Ovary (tissue), 9 donors: ENCODE results near the gene GALNT4. TPM values are rescaled to one million over a fixed set of nuclear protein-coding genes. Genes with fewer than 3 reads are reported as not detected.

ENCODE experiments used
- DNase-seq, 5 donors: peaks; one replicate each; pipeline ENCODE4 v3.0.0-alpha.2; 2019 to 2020
- H3K27ac ChIP-seq, 2 donors: fragments of 200-600 bp; one replicate each; pipeline versions ENCODE4 v1.5.1 to v1.8.0; 2019 to 2022
- H3K27me3 ChIP-seq: fragments of 200-600 bp; one replicate; pipeline ENCODE4 v1.8.0; 2022
- H3K36me3 ChIP-seq: fragments of 200-600 bp; sonication (generic); one replicate; pipeline ENCODE4 v1.5.1; 2019
- H3K4me1 ChIP-seq: one replicate; pipeline ENCODE4 v1.8.1; 2013; ENCODE audit warnings: mild to moderate bottlenecking, moderate library complexity; ENCODE audit not compliant: insufficient read depth
- H3K4me3 ChIP-seq: fragments of 200-600 bp; sonication (generic); one replicate; pipeline ENCODE4 v1.5.1; 2017
- H3K9me3 ChIP-seq, 2 donors: fragments of 200-600 bp in 1 of 2; sonication (generic) in 1 of 2; one replicate each; pipeline versions ENCODE4 v1.5.1 to v1.8.1; 2013 to 2019; ENCODE audit warnings: mild to moderate bottlenecking in 1 of 2, moderate library complexity in 1 of 2
- CTCF ChIP-seq, 3 donors: fragments of 450-650 bp in 2 of 3; fragments of 200-600 bp in 1 of 3; IDR thresholded peaks; one replicate each; pipeline versions ENCODE4 v1.5.1 to v1.8.0; 2016 to 2022; ENCODE audit warnings: antibody characterized with exemption in 3 of 3, mild to moderate bottlenecking in 1 of 3
- EP300 ChIP-seq: sonication (generic); formaldehyde crosslinking; IDR thresholded peaks from one replicate; pipeline ENCODE4 v1.6.1; 2017; ENCODE audit warnings: antibody characterized with exemption
- POLR2A ChIP-seq: fragments of 450-650 bp; IDR thresholded peaks from one replicate; pipeline ENCODE4 v1.6.1; 2017; ENCODE audit warnings: antibody characterized with exemption, mild to moderate bottlenecking, moderate library complexity
- WGBS, 3 donors: extraction: QIAGEN DNeasy Blood & Tissue Kit in 1 of 3; methylation state at CpG; one replicate each; pipeline versions ENCODE4 v1.1.5 to v1.1.7; 2013 to 2017; 5-methylcytosine and 5-hydroxymethylcytosine counted together
- intact Hi-C, 4 donors: fragments of 100-400 bp; cut with DNase I; formaldehyde crosslinking; loops; one replicate each; pipeline versions ENCODE4 v1.11.0 to v1.15.1; 2022 to 2023
- polyA plus RNA-seq, 2 donors: library from polyadenylated mRNA; stranded (reverse); fragments of 200-250 nt in 1 of 2; fragments of 350-450 nt in 1 of 2; fragmentation: Illumina TruSeq in 1 of 2; extraction: RNeasy Lipid Tissue Mini Kit (QIAGEN cat#74804) in 1 of 2; gene quantifications; one replicate each; pipeline ENCODE4 v1.2.3, GENCODE V29; 2013 to 2014
- total RNA-seq, 7 donors: library from RNA; depleted of rRNA in 2 of 7; stranded (reverse); fragments of >200 nt in 2 of 7; fragmentation: NEBNext Ultra II Directional in 3 of 7; extraction: Animal tissue kit (Norgen Biotek cat#: 25700) in 3 of 7; gene quantifications; one replicate each; pipeline versions ENCODE4 v1.1.0 to v1.2.4, GENCODE V29; 2016 to 2023
- donor health status: DM: no; HTN: no; CAD: no; lungs with moderate emphysema.
- donor health status: DM: no; HTN: no; CAD: no.
- donor health status: Bipolar disorder and iron deficiency.
- donor health status: DM: yes; HTN: yes; CAD: no.
- donor health status: DM: no; HTN: no; CAD: no.
- donor health status: DM: yes; HTN: yes; CAD: no.

GALNT4 gene
- total and polyA plus RNA-seq, 9 donors, result 2.0 to 12.5 (median 4.9) TPM

GRCh38 chr12:89529738-89530137 lies 5.1 kb upstream of the GALNT4 start:
- no peak overlapping the region for H3K27ac ChIP-seq
- H3K36me3 ChIP-seq, result no peaks in the 10 kb centered on the region
- no peaks in the 10 kb centered on the region for H3K27me3 ChIP-seq
- no peak for DNase-seq
- TF ChIP-seq EP300, result no peak
- TF ChIP-seq CTCF (IDR thresholded peaks at IDR 0.05), result peak in 2 of 3 donors; percentile 40 to 51
- intact Hi-C loops, result loop anchor here in 3 of 4 donors (5.0 to 10.0 kb wide), 3 partner anchors 55 to 515 kb away; no protein-coding TSS in a partner anchor
- H3K9me3 ChIP-seq, result no peaks in the 10 kb centered on the region
- WGBS, 3 donors, result 2 to 25% (median 3%) methylated on average over 1 of the region's 1 CpG
- no peak overlapping the region for H3K4me3 ChIP-seq
- no peaks in the 10 kb centered on the region for H3K4me1 ChIP-seq

- WGBS, 3 donors, result 79 to 83% (median 82%) methylated on average over 4 of the region's 4 CpGs
- TF ChIP-seq CTCF (IDR thresholded peaks at IDR 0.05) (no peak), POLR2A (no peak), EP300 (no peak)
- H3K27me3 ChIP-seq, result no peaks in the 10 kb centered on the region
- H3K4me3 ChIP-seq, result no peak overlapping the region
- no peak for DNase-seq
- intact Hi-C loops, result loop anchor here in 3 of 4 donors (5.0 to 10.0 kb wide), 3 partner anchors 54 to 514 kb away; no protein-coding TSS in a partner anchor
- H3K36me3 ChIP-seq, result no peaks in the 10 kb centered on the region
- no peaks in the 10 kb centered on the region for H3K9me3 ChIP-seq
- H3K4me1 ChIP-seq, result peaks cover 4% of the 10 kb centered on the region
- H3K27ac ChIP-seq, result no peak overlapping the region
These were observed 3.8 kb upstream of the GALNT4 start for GRCh38 chr12:89528434-89528833.

- intact Hi-C loops, result loop anchor here in 3 of 4 donors (5.0 to 10.0 kb wide), 3 partner anchors 51 to 511 kb away; no protein-coding TSS in a partner anchor
- 1% methylated on average over 34 to 39 of the region's 39 CpGs for WGBS, 3 donors
- no peaks in the 10 kb centered on the region for H3K9me3 ChIP-seq
These were observed 1.5 kb upstream of the GALNT4 start, which contains the start of gene POC1B for GRCh38 chr12:89525824-89526770. TSS of gene POC1B (minus strand) at chr12:89526047. CDS start at chr12:89525895, 152 bp downstream.

More at GRCh38 chr12:89525824-89526770, 1.5 kb upstream of the GALNT4 start, which contains the start of gene POC1B:
- Histone ChIP-seq H3K4me3 (peak within 1 kb of the TSS; percentile 53), H3K36me3 (no peaks in the 10 kb centered on the region), H3K27me3 (no peaks in the 10 kb centered on the region), H3K4me1 (peaks cover 10% of the 10 kb centered on the region), H3K27ac (peak within 1 kb of the TSS; percentile 83 to 84)
- DNase-seq, result peak; percentile 65 to 84 (median 80)
- TF ChIP-seq EP300 (no peak), CTCF (IDR thresholded peaks at IDR 0.05) (peak in 1 of 3 donors; percentile 20), POLR2A (peak; percentile 39)
